AG04449 (cell line): ENCODE results near the gene SMAD3.

Source experiments
- CTCF ChIA-PET: fragments of 350-600 bp; formaldehyde crosslinking; extraction: SDS; loops from one replicate; lab custom pipeline; 2021; ENCODE audit warnings: antibody characterized with exemption; lab: Yijun Ruan, JAX
- POLR2A ChIA-PET: fragments of 400-600, 350-600 bp; formaldehyde crosslinking; extraction: SDS; loops from one replicate; lab custom pipeline; 2020; ENCODE audit warnings: antibody characterized with exemption, inconsistent platforms; lab: Yijun Ruan, JAX
- DNase-seq: peaks from one replicate; pipeline ENCODE4 v3.0.0-alpha.2; 2010; ENCODE audit warnings: low read depth, low spot score
- H3K4me3 ChIP-seq: 2 replicates; pipeline ENCODE4 v1.5.1; 2011; ENCODE audit warnings: low read depth, mild to moderate bottlenecking, control low read depth, low read length
- TF ChIP-seq, protein P1 (sequence below): IDR thresholded peaks from one replicate; pipeline ENCODE4 v1.5.1; 2011; ENCODE audit warnings: mild to moderate bottlenecking, moderate library complexity, low read length, control low read depth, inconsistent platforms; ENCODE audit not compliant: insufficient read depth; ENCODE audit errors: missing control alignments

SMAD3 gene

DNA sequence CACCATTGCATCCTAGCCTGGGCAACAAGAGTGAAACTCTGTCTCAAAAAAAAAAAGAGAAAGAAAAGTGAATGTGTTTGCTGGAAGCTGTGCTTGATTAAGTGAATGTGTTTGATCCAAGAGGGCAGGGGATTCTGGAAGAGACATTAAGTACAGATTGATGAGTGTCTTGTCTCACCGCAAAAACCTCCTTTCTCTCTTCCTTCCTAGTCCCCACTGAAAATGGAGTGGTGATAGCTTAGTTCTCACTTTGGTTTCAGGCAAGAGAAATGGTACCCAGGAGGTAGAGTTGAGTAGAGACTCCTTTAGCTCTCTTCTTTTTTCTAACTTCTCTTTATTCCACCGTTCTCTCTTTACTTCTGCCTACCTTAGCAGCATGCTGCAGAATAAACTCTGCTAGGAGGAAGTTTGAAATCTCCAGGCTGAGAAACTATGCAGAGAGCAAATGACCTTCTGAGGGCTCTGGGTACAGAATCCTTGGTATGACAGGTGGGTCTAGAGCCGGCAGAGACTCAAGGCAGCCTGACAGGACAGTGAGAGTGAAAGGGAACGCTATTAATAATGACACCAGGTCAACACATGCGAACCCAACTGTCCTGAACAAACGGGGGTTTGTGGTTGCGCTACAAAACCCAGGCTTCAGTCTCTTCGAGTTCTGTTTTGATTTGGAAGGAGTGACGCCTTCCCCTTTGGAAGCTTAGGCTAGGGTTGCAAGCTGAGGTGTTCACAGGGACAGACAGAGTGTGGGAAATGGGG lies 74.9 kb downstream of the SMAD3 start:
- DNase-seq: no peak
- POLR2A ChIA-PET: no interaction called here
- CTCF ChIA-PET: interaction anchor here (0.7 to 1.3 kb wide), 3 partner anchors 8 to 194 kb away, joined by 3 to 4 read pairs (median 3); no protein-coding TSS in a partner anchor
- H3K4me3 ChIP-seq: no peak overlapping the region
- TF ChIP-seq, protein P1, sequence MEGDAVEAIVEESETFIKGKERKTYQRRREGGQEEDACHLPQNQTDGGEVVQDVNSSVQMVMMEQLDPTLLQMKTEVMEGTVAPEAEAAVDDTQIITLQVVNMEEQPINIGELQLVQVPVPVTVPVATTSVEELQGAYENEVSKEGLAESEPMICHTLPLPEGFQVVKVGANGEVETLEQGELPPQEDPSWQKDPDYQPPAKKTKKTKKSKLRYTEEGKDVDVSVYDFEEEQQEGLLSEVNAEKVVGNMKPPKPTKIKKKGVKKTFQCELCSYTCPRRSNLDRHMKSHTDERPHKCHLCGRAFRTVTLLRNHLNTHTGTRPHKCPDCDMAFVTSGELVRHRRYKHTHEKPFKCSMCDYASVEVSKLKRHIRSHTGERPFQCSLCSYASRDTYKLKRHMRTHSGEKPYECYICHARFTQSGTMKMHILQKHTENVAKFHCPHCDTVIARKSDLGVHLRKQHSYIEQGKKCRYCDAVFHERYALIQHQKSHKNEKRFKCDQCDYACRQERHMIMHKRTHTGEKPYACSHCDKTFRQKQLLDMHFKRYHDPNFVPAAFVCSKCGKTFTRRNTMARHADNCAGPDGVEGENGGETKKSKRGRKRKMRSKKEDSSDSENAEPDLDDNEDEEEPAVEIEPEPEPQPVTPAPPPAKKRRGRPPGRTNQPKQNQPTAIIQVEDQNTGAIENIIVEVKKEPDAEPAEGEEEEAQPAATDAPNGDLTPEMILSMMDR: no peak

DNA sequence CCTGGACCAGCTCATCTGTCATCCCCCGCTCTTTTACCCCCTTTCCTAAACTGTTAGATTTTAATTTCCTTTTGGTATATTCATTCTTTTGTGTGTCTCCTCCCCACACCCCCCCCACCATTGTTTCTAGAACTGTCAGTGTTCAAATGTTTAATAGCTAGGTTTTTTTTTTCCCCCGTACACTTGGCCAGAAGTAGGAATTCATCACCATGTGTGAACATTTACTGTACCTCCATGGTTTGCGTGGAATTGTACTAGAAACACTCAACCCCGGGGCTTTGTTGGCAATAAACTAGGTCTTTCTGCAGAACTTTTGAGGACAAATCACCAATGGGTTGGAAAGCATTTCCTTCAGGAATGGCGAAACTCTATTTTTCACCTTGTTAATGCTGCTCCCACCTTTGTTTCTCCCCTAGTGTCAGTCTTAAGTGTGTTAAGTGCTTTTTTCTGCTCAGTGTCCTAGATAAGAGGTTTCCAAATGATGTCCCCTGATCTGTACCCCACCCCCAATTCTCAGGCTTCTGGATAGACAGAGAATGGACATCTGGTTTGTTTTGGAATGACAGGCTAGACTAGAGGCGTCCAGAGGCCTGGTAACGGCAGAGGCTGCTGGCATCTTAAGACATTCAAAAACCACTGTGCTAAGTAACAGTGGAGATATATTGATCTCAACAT lies 76.8 kb downstream of the SMAD3 start:
- no peak overlapping the region for H3K4me3 ChIP-seq
- TF ChIP-seq, protein P1: no peak
- POLR2A ChIA-PET: interaction anchor here (0.6 to 0.9 kb wide), 3 partner anchors 9 to 36 kb away, joined by 3 to 4 read pairs (median 3); no protein-coding TSS in a partner anchor
- CTCF ChIA-PET: interaction anchor here (1.0 to 1.2 kb wide), 3 partner anchors 10 to 196 kb away, joined by 3 to 7 read pairs (median 3); no protein-coding TSS in a partner anchor
- DNase-seq: no peak

DNA sequence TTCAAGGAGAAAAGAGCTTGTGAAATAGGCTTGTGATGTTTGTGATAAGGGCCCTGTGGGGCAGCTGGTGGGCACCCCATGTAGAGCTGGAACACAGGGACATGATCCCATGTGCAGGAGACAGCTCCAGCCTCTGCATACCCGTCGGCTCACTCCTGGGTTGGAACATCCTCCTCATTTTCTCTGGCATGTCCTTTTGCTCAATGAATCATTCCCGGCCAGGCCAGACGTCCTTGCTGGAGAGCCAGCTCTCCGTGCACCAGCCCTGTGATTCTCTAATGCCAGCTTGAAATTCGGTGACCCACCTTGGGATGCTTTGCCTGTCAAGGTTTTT lies 77.3 kb downstream of the SMAD3 start:
- no peak overlapping the region for H3K4me3 ChIP-seq
- TF ChIP-seq, protein P1: no peak
- CTCF ChIA-PET: interaction anchor here (1.1 to 1.2 kb wide), 2 partner anchors 10 to 196 kb away, joined by 3 to 7 read pairs; no protein-coding TSS in a partner anchor
- POLR2A ChIA-PET: interaction anchor here (0.9 kb wide), 2 partner anchors 14 to 36 kb away, joined by 3 to 4 read pairs; no protein-coding TSS in a partner anchor
- no peak for DNase-seq

DNA sequence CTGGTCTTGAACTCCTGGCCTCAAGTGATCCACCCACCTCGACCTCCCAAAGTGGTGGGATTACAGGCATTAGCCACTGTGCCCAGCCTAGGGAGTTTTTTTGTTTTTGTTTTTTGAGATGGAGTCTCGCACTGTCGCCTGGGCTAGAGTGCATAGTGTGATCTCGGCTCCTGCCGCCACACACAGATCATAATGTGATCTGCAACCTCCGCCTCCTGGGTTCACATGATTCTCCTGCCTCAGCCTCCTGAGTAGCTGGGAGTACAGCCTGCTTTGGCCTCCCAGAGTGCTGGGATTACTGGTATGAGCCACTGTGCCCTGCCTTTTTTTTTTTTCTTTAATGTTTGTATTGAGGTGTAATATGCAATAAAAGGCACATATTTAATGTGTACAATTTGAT lies 78.2 kb downstream of the SMAD3 start:
- ChIA-PET CTCF (interaction anchor here (1.1 to 1.2 kb wide), 2 partner anchors 11 to 197 kb away, joined by 3 to 7 read pairs; no protein-coding TSS in a partner anchor), POLR2A (interaction anchor here (0.6 to 0.8 kb wide), 2 partner anchors 37 to 102 kb away, joined by 4 to 6 read pairs; no protein-coding TSS in a partner anchor)
- no peak for DNase-seq
- TF ChIP-seq, protein P1: no peak
- no peak overlapping the region for H3K4me3 ChIP-seq

DNA sequence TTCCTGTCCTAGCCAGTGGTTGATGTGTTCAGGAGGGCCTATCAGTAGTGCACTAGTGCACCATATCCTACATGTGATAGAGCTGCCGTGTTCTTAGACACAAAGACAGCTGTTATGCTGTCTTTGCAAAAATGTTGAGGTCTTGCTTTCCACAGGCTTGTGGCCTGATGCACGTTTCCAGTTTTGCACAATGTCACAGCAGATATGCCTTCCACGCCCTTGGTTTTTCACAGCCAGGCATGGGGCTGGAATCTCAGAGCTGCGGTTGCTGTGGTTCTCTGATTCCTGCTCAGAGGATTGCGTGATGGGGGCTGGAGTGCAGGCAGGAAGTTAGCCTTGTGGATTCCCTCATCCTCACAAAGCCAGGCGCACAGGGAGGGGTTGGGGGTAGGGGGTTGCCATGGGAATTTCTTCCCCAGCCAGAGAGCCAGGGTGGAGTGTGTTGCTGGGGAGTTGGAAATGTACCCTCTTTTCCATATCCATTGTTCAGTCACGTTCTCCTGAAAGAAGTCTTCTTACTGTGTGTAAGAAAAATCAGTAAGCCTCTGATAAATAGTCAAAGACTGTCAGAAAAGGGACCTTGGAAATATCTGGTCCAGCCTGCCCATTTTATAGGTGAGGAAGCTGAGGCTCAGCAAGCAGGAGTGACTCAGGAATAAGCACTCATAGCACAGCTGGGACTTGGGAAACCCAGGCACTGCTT lies 79.4 kb downstream of the SMAD3 start:
- POLR2A ChIA-PET: interaction anchor here (0.6 kb wide), 1 partner anchor 199 kb away, joined by 3 read pairs; no protein-coding TSS in a partner anchor
- CTCF ChIA-PET: no interaction called here
- H3K4me3 ChIP-seq: no peak overlapping the region
- peak; percentile 86 for DNase-seq
- TF ChIP-seq, protein P1: no peak
